Stimulated activated CD8-positive, alpha-beta memory T cell treated with anti-CD3 and anti-CD28 coated beads, Interleukin-7, amount 100 ng/mL, for 48 hours (primary cell): Measurements from ENCODE around the gene TACR2.

Source experiments
- DNase-seq, 2 donors: peaks; one replicate each; pipeline ENCODE4 v3.0.0-alpha.2; 2020; ENCODE audit warnings: low read depth in 1 of 2; ENCODE audit errors: extremely low read depth in 1 of 2

The TACR2 gene

GRCh38 chr10:69377191-69377590, 39.5 kb downstream of the TACR2 start:
- DNase-seq, result no peak

- no peak for DNase-seq
Observed at GRCh38 chr10:69376662-69377061, 40.1 kb downstream of the TACR2 start.

- no peak for DNase-seq
Observed at GRCh38 chr10:69375307-69376151, 41.2 kb downstream of the TACR2 start.

GRCh38 chr10:69374931-69375306, 41.8 kb downstream of the TACR2 start:
- no peak for DNase-seq

- no peak for DNase-seq
Observed at GRCh38 chr10:69374242-69374641, 42.5 kb downstream of the TACR2 start.

- no peak for DNase-seq
Observed at GRCh38 chr10:69372126-69372980, 44.4 kb downstream of the TACR2 start.

- no peak for DNase-seq
Observed at GRCh38 chr10:69367469-69367868, 49.2 kb downstream of the TACR2 start.

GRCh38 chr10:69366738-69367137, 50.0 kb downstream of the TACR2 start:
- no peak for DNase-seq

- DNase-seq, result no peak
Observed at GRCh38 chr10:69364232-69364940, 52.3 kb downstream of the TACR2 start.

- no peak for DNase-seq
Observed at GRCh38 chr10:69363666-69364065, 53.1 kb downstream of the TACR2 start.

- DNase-seq, result no peak
Observed at GRCh38 chr10:69362471-69362954, 54.2 kb downstream of the TACR2 start.

GRCh38 chr10:69361303-69361614, 55.5 kb downstream of the TACR2 start:
- no peak for DNase-seq

GRCh38 chr10:69360485-69361302, 56.0 kb downstream of the TACR2 start:
- no peak for DNase-seq

GRCh38 chr10:69359594-69359993, 57.1 kb downstream of the TACR2 start:
- DNase-seq, result no peak

GRCh38 chr10:69359148-69359547, 57.6 kb downstream of the TACR2 start:
- DNase-seq, result no peak

GRCh38 chr10:69358148-69358795, 58.4 kb downstream of the TACR2 start:
- DNase-seq, result no peak

GRCh38 chr10:69356187-69356586, 60.5 kb downstream of the TACR2 start:
- DNase-seq, result no peak

- no peak for DNase-seq
Observed at GRCh38 chr10:69353977-69354635, 62.6 kb downstream of the TACR2 start.
